ENCODE measurements around the gene HTR7. TPM values are rescaled to one million over a fixed set of nuclear protein-coding genes. Genes with fewer than 3 reads are reported as not detected.

The HTR7 gene
- total and polyA plus RNA-seq, 2 experiments from 2014 or later: 0.23 to 1.8 TPM

DNA sequence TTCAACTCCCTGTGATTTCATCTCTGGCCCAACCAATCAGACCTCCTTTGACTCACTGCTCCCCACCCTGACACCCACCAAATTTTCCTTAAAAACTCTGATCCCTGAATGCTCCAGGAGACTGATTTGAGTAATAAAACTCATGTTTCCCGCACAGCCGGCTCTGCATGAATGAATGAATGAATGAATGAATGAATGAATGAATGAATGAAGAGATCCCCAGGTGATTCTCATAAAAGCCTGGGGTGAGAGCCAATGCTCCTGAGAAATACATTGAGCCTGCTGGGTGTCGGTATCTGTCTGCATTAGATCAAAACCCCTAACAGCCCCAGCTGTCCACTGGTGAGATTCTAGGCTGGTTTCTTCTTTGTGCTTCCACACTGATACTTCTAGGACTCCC lies 58.7 kb downstream of the HTR7 start:
- no peaks in the 10 kb centered on the region for H4K20me1 ChIP-seq (ENCODE audit: insufficient read depth, poor library complexity, severe bottlenecking)
- H3K4me1 ChIP-seq (ENCODE audit: insufficient read depth): no peaks in the 10 kb centered on the region
- H2AFZ ChIP-seq: no peak overlapping the region
- no peak overlapping the region for H3K27ac ChIP-seq
- no peaks in the 10 kb centered on the region for H3K9me3 ChIP-seq (ENCODE audit: low read depth)
- TF ChIP-seq EZH2phosphoT487 (IDR thresholded peaks at IDR 0.05; ENCODE audit: low read depth, severe bottlenecking, unreplicated experiment): no peak
- TF ChIP-seq, protein P1, sequence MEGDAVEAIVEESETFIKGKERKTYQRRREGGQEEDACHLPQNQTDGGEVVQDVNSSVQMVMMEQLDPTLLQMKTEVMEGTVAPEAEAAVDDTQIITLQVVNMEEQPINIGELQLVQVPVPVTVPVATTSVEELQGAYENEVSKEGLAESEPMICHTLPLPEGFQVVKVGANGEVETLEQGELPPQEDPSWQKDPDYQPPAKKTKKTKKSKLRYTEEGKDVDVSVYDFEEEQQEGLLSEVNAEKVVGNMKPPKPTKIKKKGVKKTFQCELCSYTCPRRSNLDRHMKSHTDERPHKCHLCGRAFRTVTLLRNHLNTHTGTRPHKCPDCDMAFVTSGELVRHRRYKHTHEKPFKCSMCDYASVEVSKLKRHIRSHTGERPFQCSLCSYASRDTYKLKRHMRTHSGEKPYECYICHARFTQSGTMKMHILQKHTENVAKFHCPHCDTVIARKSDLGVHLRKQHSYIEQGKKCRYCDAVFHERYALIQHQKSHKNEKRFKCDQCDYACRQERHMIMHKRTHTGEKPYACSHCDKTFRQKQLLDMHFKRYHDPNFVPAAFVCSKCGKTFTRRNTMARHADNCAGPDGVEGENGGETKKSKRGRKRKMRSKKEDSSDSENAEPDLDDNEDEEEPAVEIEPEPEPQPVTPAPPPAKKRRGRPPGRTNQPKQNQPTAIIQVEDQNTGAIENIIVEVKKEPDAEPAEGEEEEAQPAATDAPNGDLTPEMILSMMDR (IDR thresholded peaks at IDR 0.05; ENCODE audit: poor library complexity): no peak
- TF ChIP-seq EZH2 (IDR thresholded peaks at IDR 0.05; ENCODE audit: borderline replicate concordance): no peak
- no peak for DNase-seq (ENCODE audit: low spot score)
- no peaks in the 10 kb centered on the region for H3K79me2 ChIP-seq
- 89% methylated on average over 3 of the region's 3 CpGs for WGBS (ENCODE audit: low lambda C conversion rate, missing lambda C conversion rate)
- H3K9me2 ChIP-seq (replicated peaks; ENCODE audit: insufficient read depth): no peaks in the 10 kb centered on the region
- H3K36me3 ChIP-seq (replicated peaks; ENCODE audit: insufficient read depth, low read depth): no peaks in the 10 kb centered on the region
- no peak overlapping the region for H3K4me2 ChIP-seq
- H3K27me3 ChIP-seq: no peaks in the 10 kb centered on the region
- no peak overlapping the region for H3K4me3 ChIP-seq

DNA sequence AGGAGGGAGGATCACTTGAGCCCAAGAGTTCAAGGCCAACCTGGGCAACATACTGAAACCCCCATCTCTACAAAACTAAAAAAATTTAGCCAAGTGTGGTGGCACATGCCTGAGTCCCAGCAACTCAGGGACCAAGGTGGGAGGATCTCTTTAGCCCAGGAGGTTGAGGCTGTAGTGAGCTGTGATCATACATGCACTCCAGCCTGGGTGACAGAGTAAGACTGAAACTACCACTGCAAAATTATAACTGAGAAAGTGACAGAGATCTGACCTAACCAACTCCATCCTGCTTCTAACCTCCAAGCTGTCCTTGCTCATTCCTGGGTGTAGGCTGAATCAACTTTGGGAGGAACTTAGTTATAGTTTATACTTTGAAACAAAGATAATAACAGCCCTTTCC lies 59.4 kb downstream of the HTR7 start:
- no peaks in the 10 kb centered on the region for H4K20me1 ChIP-seq (ENCODE audit: insufficient read depth, poor library complexity, severe bottlenecking)
- no peak overlapping the region for H3K27ac ChIP-seq
- no peak overlapping the region for H3K4me3 ChIP-seq
- H3K79me2 ChIP-seq: no peaks in the 10 kb centered on the region
- no peaks in the 10 kb centered on the region for H3K9me2 ChIP-seq (replicated peaks; ENCODE audit: insufficient read depth)
- no peaks in the 10 kb centered on the region for H3K36me3 ChIP-seq (replicated peaks; ENCODE audit: insufficient read depth, low read depth)
- DNase-seq (ENCODE audit: low spot score): no peak
- H2AFZ ChIP-seq: no peak overlapping the region
- H3K4me1 ChIP-seq (ENCODE audit: insufficient read depth): no peaks in the 10 kb centered on the region
- no peaks in the 10 kb centered on the region for H3K9me3 ChIP-seq (ENCODE audit: low read depth)
- no peak overlapping the region for H3K4me2 ChIP-seq
- TF ChIP-seq, protein P1 (IDR thresholded peaks at IDR 0.05; ENCODE audit: poor library complexity): no peak
- TF ChIP-seq EZH2 (IDR thresholded peaks at IDR 0.05; ENCODE audit: borderline replicate concordance) (no peak), EZH2phosphoT487 (IDR thresholded peaks at IDR 0.05; ENCODE audit: low read depth, severe bottlenecking, unreplicated experiment) (no peak)
- H3K27me3 ChIP-seq: no peaks in the 10 kb centered on the region

DNA sequence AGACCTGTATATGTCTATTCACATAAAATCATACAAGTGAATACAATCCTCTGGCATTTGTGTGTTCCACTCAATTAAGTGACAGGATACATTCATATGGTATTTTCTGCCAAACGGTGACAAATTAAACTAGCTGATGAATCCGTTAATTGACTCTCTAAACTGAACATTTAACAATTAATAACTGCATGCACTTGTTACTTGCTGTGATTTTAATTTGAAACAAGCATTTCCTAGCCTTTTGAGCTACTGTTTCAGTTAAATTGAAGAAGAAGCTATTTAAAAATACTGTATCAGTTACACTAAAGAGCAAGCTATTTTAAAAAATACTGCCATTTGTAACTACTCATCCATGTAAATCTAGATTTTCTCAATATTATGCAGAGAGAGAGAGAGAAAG lies 67.4 kb downstream of the HTR7 start:
- H3K79me2 ChIP-seq: no peaks in the 10 kb centered on the region

More for the DNA sequence above, 67.4 kb downstream of the HTR7 start:
- no peak overlapping the region for H3K27ac ChIP-seq
- no peaks in the 10 kb centered on the region for H3K9me3 ChIP-seq (ENCODE audit: low read depth)
- 82% methylated on average over 2 of the region's 2 CpGs for WGBS (ENCODE audit: low lambda C conversion rate, missing lambda C conversion rate)
- H4K20me1 ChIP-seq (ENCODE audit: insufficient read depth, poor library complexity, severe bottlenecking): no peaks in the 10 kb centered on the region
- H2AFZ ChIP-seq: no peak overlapping the region
- H3K27me3 ChIP-seq: peaks cover 3% of the 10 kb centered on the region
- no peak overlapping the region for H3K4me2 ChIP-seq
- no peak for DNase-seq (ENCODE audit: low spot score)
- H3K4me3 ChIP-seq: no peak overlapping the region
- no peaks in the 10 kb centered on the region for H3K9me2 ChIP-seq (replicated peaks; ENCODE audit: insufficient read depth)
- no peaks in the 10 kb centered on the region for H3K36me3 ChIP-seq (replicated peaks; ENCODE audit: insufficient read depth, low read depth)
- TF ChIP-seq EZH2 (IDR thresholded peaks at IDR 0.05; ENCODE audit: borderline replicate concordance) (no peak), EZH2phosphoT487 (IDR thresholded peaks at IDR 0.05; ENCODE audit: low read depth, severe bottlenecking, unreplicated experiment) (no peak)
- TF ChIP-seq, protein P1 (IDR thresholded peaks at IDR 0.05; ENCODE audit: poor library complexity): no peak
- no peaks in the 10 kb centered on the region for H3K4me1 ChIP-seq (ENCODE audit: insufficient read depth)

Measured in hepatocyte (in vitro differentiated cells).